GM10266 (cell line): ENCODE results near the gene JADE3.
A peak's percentile ranks its signal among the peaks of the same experiment; 100 is the strongest.

Experiments used
- DNase-seq: peaks from one replicate; pipeline ENCODE4 v3.0.0; 2012; ENCODE audit errors: extremely low spot score
- TF ChIP-seq, protein P1 (sequence below): IDR thresholded peaks from 2 replicates; pipeline ENCODE4 v1.5.1; 2012; ENCODE audit warnings: mild to moderate bottlenecking, low read depth; ENCODE audit not compliant: control insufficient read depth, insufficient read depth; ENCODE audit errors: missing control alignments

JADE3 gene

DNA sequence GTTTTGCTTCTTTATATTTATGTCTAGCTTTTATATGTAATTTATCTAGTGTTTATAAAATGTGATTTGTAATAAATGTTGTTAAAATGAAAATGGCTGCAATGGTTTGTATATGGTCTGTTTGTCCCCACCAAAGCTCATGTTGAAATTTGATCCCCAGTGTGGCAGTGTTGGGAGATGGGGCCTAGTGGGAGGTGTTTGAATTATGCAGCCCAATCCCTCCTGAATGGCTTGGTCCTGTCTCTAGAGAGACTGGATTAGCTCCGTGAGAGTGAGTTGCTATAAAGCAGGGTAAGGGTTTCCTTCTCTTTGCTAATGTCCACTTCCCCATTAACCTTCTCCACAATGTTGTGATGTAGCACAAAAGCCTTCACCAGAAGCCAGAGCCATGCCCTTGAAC lies 30.0 kb upstream of the JADE3 start:
- TF ChIP-seq, protein P1, sequence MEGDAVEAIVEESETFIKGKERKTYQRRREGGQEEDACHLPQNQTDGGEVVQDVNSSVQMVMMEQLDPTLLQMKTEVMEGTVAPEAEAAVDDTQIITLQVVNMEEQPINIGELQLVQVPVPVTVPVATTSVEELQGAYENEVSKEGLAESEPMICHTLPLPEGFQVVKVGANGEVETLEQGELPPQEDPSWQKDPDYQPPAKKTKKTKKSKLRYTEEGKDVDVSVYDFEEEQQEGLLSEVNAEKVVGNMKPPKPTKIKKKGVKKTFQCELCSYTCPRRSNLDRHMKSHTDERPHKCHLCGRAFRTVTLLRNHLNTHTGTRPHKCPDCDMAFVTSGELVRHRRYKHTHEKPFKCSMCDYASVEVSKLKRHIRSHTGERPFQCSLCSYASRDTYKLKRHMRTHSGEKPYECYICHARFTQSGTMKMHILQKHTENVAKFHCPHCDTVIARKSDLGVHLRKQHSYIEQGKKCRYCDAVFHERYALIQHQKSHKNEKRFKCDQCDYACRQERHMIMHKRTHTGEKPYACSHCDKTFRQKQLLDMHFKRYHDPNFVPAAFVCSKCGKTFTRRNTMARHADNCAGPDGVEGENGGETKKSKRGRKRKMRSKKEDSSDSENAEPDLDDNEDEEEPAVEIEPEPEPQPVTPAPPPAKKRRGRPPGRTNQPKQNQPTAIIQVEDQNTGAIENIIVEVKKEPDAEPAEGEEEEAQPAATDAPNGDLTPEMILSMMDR: no peak
- no peak for DNase-seq

DNA sequence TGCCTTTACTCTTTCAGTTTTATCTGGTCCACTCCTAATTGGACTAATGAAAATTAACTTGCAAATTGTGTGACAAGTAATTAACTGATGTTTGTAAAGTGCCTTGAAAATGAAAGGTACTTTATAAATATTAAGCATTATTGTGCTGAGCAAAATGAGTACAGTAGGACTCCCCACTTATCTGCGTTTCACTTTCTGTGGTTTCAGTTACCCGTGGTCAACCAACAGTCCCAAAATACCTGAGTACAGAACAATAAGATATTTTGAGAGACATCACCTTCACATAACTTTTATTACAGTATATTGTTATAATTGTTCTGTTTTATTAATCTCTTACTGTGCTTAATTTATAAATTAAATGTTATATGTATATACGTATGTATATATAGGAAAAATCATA lies 27.4 kb upstream of the JADE3 start:
- TF ChIP-seq, protein P1: no peak
- no peak for DNase-seq

DNA sequence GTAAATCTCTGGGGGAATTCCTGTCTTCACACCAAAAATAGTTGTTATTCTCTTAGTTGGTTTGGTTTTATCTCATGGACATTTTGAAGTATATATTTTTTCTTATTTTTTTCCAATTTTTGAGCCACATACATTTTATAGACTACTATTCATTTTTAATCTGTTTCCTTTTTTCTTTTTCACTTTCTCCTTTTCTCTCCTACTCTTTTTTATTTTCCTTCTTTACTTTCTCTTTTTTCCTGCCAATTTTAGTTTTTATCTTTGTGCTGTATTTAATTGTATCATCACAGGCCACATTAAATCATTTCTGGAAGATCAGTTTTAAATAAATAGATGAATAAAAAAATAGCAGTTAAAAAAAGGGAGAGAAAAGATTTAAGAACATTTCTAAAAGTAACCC lies 14.0 kb upstream of the JADE3 start:
- DNase-seq: no peak
- TF ChIP-seq, protein P1: no peak

- TF ChIP-seq, protein P1: peak; percentile 60
- DNase-seq: peak; percentile 47
Observed at GRCh38 chrX:46903458-46904242, 8.6 kb upstream of the JADE3 start.

GRCh38 chrX:46904626-46905025 lies 7.6 kb upstream of the JADE3 start:
- DNase-seq: no peak

GRCh38 chrX:46910415-46910814 lies 1.8 kb upstream of the JADE3 start:
- DNase-seq: no peak
- TF ChIP-seq, protein P1: no peak

More at GRCh38 chrX:46904626-46905025, 7.6 kb upstream of the JADE3 start:
- TF ChIP-seq, protein P1: no peak
